ENCODE data around the gene DSCAML1. TPM values are rescaled to one million over a fixed set of nuclear protein-coding genes. Genes with fewer than 3 reads are reported as not detected.

DSCAML1 gene
- total RNA-seq, 1 donor from 2014 or later: 0.09 TPM

- no peak for TF ChIP-seq CTCF (conservative IDR thresholded peaks at IDR 0.05)
- H3K27ac Mint-ChIP-seq (ENCODE audit: unreplicated experiment): no peak overlapping the region
- DNase-seq (ENCODE audit: low read depth, low spot score): no peak
Observed at GRCh38 chr11:117523680-117524079, 273.3 kb downstream of the DSCAML1 start.

GRCh38 chr11:117521974-117522373 is 275.0 kb downstream of the DSCAML1 start:
- Mint-ChIP-seq H3K36me3 (ENCODE audit: low read depth) (no peaks in the 10 kb centered on the region), H3K4me3 (no peak overlapping the region), H3K27me3 (ENCODE audit: low read depth) (peaks cover 2% of the 10 kb centered on the region), H3K9me3 (no peaks in the 10 kb centered on the region), H3K4me1 (peaks cover 27% of the 10 kb centered on the region), H3K27ac (ENCODE audit: unreplicated experiment) (no peak overlapping the region)
- TF ChIP-seq CTCF (conservative IDR thresholded peaks at IDR 0.05): no peak
- DNase-seq (ENCODE audit: low read depth, low spot score): no peak

More at GRCh38 chr11:117523680-117524079, 273.3 kb downstream of the DSCAML1 start:
- Mint-ChIP-seq H3K27me3 (ENCODE audit: low read depth) (peaks cover 2% of the 10 kb centered on the region), H3K36me3 (ENCODE audit: low read depth) (no peaks in the 10 kb centered on the region), H3K4me1 (peaks cover 22% of the 10 kb centered on the region), H3K9me3 (no peaks in the 10 kb centered on the region), H3K4me3 (no peak overlapping the region)

GRCh38 chr11:117520966-117521365 is 276.1 kb downstream of the DSCAML1 start:
- no peaks in the 10 kb centered on the region for H3K36me3 Mint-ChIP-seq (ENCODE audit: low read depth)
- TF ChIP-seq CTCF (conservative IDR thresholded peaks at IDR 0.05): no peak

GRCh38 chr11:117520201-117520600 is 276.8 kb downstream of the DSCAML1 start:
- H3K4me1 Mint-ChIP-seq: peaks cover 29% of the 10 kb centered on the region

More at GRCh38 chr11:117520966-117521365, 276.1 kb downstream of the DSCAML1 start:
- DNase-seq (ENCODE audit: low read depth, low spot score): no peak
- H3K9me3 Mint-ChIP-seq: no peaks in the 10 kb centered on the region
- H3K27ac Mint-ChIP-seq (ENCODE audit: unreplicated experiment): no peak overlapping the region
- H3K27me3 Mint-ChIP-seq (ENCODE audit: low read depth): peaks cover 2% of the 10 kb centered on the region
- peaks cover 29% of the 10 kb centered on the region for H3K4me1 Mint-ChIP-seq
- H3K4me3 Mint-ChIP-seq: no peak overlapping the region

GRCh38 chr11:117519590-117519989 is 277.4 kb downstream of the DSCAML1 start:
- Mint-ChIP-seq H3K4me3 (no peak overlapping the region), H3K27me3 (ENCODE audit: low read depth) (no peaks in the 10 kb centered on the region), H3K27ac (ENCODE audit: unreplicated experiment) (no peak overlapping the region), H3K9me3 (no peaks in the 10 kb centered on the region), H3K36me3 (ENCODE audit: low read depth) (no peaks in the 10 kb centered on the region), H3K4me1 (peaks cover 29% of the 10 kb centered on the region)
- no peak for TF ChIP-seq CTCF (conservative IDR thresholded peaks at IDR 0.05)
- DNase-seq (ENCODE audit: low read depth, low spot score): no peak

More at GRCh38 chr11:117520201-117520600, 276.8 kb downstream of the DSCAML1 start:
- H3K36me3 Mint-ChIP-seq (ENCODE audit: low read depth): no peaks in the 10 kb centered on the region
- H3K27ac Mint-ChIP-seq (ENCODE audit: unreplicated experiment): peak overlapping the region; percentile 64
- H3K4me3 Mint-ChIP-seq: no peak overlapping the region
- no peaks in the 10 kb centered on the region for H3K9me3 Mint-ChIP-seq
- TF ChIP-seq CTCF (conservative IDR thresholded peaks at IDR 0.05): no peak
- H3K27me3 Mint-ChIP-seq (ENCODE audit: low read depth): peaks cover 2% of the 10 kb centered on the region
- no peak for DNase-seq (ENCODE audit: low read depth, low spot score)

Measured in neural crest cell (in vitro differentiated cells).